ENCODE data around the gene RGPD3. TPM values are rescaled to one million over a fixed set of nuclear protein-coding genes. Genes with fewer than 3 reads are reported as not detected.

Gene RGPD3
- total and polyA plus RNA-seq, 2 experiments from 2014 or later, result 0.08 to 0.28 TPM

DNA sequence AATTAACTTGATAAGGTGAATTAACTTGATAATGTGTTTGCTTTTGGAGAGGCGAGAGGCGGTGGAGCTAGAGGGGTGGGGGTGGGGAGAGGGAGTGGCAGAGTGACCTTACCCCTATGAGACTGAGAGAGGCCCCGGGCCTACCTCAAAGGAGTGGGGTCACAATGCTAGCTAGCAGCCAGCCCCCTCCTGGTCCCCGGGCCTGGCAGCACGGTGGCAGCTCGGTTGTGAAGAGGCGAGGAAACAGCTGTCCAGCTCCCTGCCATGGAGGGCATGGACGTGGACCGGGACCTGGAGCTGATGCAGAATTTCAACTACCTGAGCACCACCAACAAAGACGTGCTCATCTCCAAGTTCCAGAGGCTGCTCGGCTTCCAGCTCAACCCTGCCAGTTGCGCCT is 123.9 kb downstream of the RGPD3 start (continued):
- TF ChIP-seq, protein P1, sequence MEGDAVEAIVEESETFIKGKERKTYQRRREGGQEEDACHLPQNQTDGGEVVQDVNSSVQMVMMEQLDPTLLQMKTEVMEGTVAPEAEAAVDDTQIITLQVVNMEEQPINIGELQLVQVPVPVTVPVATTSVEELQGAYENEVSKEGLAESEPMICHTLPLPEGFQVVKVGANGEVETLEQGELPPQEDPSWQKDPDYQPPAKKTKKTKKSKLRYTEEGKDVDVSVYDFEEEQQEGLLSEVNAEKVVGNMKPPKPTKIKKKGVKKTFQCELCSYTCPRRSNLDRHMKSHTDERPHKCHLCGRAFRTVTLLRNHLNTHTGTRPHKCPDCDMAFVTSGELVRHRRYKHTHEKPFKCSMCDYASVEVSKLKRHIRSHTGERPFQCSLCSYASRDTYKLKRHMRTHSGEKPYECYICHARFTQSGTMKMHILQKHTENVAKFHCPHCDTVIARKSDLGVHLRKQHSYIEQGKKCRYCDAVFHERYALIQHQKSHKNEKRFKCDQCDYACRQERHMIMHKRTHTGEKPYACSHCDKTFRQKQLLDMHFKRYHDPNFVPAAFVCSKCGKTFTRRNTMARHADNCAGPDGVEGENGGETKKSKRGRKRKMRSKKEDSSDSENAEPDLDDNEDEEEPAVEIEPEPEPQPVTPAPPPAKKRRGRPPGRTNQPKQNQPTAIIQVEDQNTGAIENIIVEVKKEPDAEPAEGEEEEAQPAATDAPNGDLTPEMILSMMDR (conservative IDR thresholded peaks at IDR 0.05; ENCODE audit: low read depth in 2 of 2), result no peak
- TF ChIP-seq ZNF114 (CRISPR knock-in tag; IDR thresholded peaks at IDR 0.05), result no peak

DNA sequence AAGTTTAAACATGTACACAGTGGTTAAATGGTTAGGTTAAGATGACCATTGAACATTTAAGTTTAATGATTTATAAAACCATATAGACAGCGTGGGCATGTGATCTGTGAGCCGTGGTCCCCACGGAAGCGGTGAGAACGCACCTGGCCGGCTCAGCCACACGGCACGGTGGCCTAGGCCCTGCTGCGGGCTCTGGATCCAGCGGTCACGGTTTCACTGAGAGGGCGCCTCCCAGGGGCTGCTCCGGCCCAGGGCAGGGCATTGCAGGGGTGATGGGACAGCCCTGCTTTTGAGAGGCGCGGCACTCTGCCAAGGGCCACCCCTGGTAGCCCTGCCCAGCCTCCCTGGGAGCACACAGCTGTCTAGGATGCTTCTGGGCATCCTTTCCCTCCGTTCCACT is 124.9 kb downstream of the RGPD3 start:
- no peak overlapping the region for H3K27ac ChIP-seq (ENCODE audit: low read depth)
- no peak overlapping the region for H2AFZ ChIP-seq
- peaks cover 5% of the 10 kb centered on the region for H3K27me3 Mint-ChIP-seq (ENCODE audit: insufficient read depth, low read depth, poor library complexity)
- H3K4me3 ChIP-seq, result no peak overlapping the region
- ATAC-seq (peak; percentile 62; the same call in 2 of the 3 replicates), DNase-seq (ENCODE audit: low spot score) (no peak)
- H3K9me2 ChIP-seq (ENCODE audit: insufficient read depth), result no peaks in the 10 kb centered on the region
- no peaks in the 10 kb centered on the region for H3K36me3 Mint-ChIP-seq (ENCODE audit: low read depth)
- no peak overlapping the region for H3K27ac Mint-ChIP-seq
- no peaks in the 10 kb centered on the region for H3F3A ChIP-seq (replicated peaks; ENCODE audit: low read depth)
- H4K20me1 ChIP-seq (replicated peaks; ENCODE audit: insufficient read depth), result no peaks in the 10 kb centered on the region
- no peaks in the 10 kb centered on the region for H3K79me2 ChIP-seq (replicated peaks; ENCODE audit: insufficient read depth)
- no peaks in the 10 kb centered on the region for H3K4me1 ChIP-seq (ENCODE audit: insufficient read depth)
- no peak overlapping the region for H3K4me3 Mint-ChIP-seq
- H3K36me3 ChIP-seq (ENCODE audit: insufficient read depth), result no peaks in the 10 kb centered on the region
- H3K4me2 ChIP-seq, result no peak overlapping the region
- H3K27me3 ChIP-seq (ENCODE audit: insufficient read depth), result no peaks in the 10 kb centered on the region
- TF ChIP-seq CREB1 (CRISPR knock-in tag; IDR thresholded peaks at IDR 0.05; ENCODE audit: low read depth) (no peak), ZNF331 (CRISPR knock-in tag; IDR thresholded peaks at IDR 0.05; ENCODE audit: low read depth) (no peak), POLR2AphosphoS5 (IDR thresholded peaks at IDR 0.05; ENCODE audit: low read depth) (no peak), ZNF114 (CRISPR knock-in tag; IDR thresholded peaks at IDR 0.05) (no peak)
- TF ChIP-seq, protein P2, sequence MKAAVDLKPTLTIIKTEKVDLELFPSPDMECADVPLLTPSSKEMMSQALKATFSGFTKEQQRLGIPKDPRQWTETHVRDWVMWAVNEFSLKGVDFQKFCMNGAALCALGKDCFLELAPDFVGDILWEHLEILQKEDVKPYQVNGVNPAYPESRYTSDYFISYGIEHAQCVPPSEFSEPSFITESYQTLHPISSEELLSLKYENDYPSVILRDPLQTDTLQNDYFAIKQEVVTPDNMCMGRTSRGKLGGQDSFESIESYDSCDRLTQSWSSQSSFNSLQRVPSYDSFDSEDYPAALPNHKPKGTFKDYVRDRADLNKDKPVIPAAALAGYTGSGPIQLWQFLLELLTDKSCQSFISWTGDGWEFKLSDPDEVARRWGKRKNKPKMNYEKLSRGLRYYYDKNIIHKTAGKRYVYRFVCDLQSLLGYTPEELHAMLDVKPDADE (IDR thresholded peaks at IDR 0.05), result no peak
- TF ChIP-seq, protein P3, sequence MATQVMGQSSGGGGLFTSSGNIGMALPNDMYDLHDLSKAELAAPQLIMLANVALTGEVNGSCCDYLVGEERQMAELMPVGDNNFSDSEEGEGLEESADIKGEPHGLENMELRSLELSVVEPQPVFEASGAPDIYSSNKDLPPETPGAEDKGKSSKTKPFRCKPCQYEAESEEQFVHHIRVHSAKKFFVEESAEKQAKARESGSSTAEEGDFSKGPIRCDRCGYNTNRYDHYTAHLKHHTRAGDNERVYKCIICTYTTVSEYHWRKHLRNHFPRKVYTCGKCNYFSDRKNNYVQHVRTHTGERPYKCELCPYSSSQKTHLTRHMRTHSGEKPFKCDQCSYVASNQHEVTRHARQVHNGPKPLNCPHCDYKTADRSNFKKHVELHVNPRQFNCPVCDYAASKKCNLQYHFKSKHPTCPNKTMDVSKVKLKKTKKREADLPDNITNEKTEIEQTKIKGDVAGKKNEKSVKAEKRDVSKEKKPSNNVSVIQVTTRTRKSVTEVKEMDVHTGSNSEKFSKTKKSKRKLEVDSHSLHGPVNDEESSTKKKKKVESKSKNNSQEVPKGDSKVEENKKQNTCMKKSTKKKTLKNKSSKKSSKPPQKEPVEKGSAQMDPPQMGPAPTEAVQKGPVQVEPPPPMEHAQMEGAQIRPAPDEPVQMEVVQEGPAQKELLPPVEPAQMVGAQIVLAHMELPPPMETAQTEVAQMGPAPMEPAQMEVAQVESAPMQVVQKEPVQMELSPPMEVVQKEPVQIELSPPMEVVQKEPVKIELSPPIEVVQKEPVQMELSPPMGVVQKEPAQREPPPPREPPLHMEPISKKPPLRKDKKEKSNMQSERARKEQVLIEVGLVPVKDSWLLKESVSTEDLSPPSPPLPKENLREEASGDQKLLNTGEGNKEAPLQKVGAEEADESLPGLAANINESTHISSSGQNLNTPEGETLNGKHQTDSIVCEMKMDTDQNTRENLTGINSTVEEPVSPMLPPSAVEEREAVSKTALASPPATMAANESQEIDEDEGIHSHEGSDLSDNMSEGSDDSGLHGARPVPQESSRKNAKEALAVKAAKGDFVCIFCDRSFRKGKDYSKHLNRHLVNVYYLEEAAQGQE (IDR thresholded peaks at IDR 0.05; ENCODE audit: unreplicated experiment), result no peak
- TF ChIP-seq, protein P1 (conservative IDR thresholded peaks at IDR 0.05; ENCODE audit: low read depth in 2 of 2), result peak in 1 of 2 experiments; percentile 20; a peak in 2 of 4 replicates
- no peaks in the 10 kb centered on the region for H3K9me3 Mint-ChIP-seq
- H3K4me1 Mint-ChIP-seq, result peaks cover 9% of the 10 kb centered on the region
